OCI-LY7 (cell line): Measurements from ENCODE around the gene ITGB8. TPM values are rescaled to one million over a fixed set of nuclear protein-coding genes. Genes with fewer than 3 reads are reported as not detected.

ENCODE experiments used
- BruUV-seq: library from RNA; stranded (reverse); fragments of 400-500 nt; replicated peaks from 2 replicates; lab custom pipeline; 2021; lab: Mats Ljungman, UMichigan
- CTCF ChIA-PET: fragments of 300-600 bp; sonication (Branson Sonifier 250); formaldehyde crosslinking; loops from one replicate; lab custom pipeline; 2022; ENCODE audit warnings: antibody characterized with exemption; ENCODE audit not compliant: unreplicated experiment; lab: Charles Lee
- POLR2A ChIA-PET: fragments of 300-600 bp; sonication (Branson Sonifier 250); formaldehyde crosslinking; loops from one replicate; lab custom pipeline; 2022; ENCODE audit warnings: antibody characterized with exemption; lab: Charles Lee
- DNase-seq: peaks from one replicate; pipeline ENCODE4 v3.0.0-alpha.2; 2015; ENCODE audit warnings: low spot score
- H2AFZ ChIP-seq: fragments of 200-600 bp; sonication (generic), shearing (Covaris generic); 2 replicates; pipeline ENCODE4 v1.6.1; 2014; ENCODE audit warnings: mild to moderate bottlenecking, antibody characterized with exemption, low read length, moderate library complexity
- H3K27ac ChIP-seq: fragments of 200-600 bp; sonication (generic); 2 replicates; pipeline ENCODE4 v1.5.1; 2014; ENCODE audit warnings: mixed run types, low read depth, mild to moderate bottlenecking, moderate library complexity, low read length, inconsistent platforms; ENCODE audit not compliant: poor library complexity, severe bottlenecking
- H3K36me3 ChIP-seq: fragments of 200-600 bp; sonication (generic); 2 replicates; pipeline ENCODE4 v1.6.1; 2014; ENCODE audit warnings: mild to moderate bottlenecking, antibody characterized with exemption, low read length, moderate library complexity, mixed read lengths; ENCODE audit not compliant: insufficient read depth
- H3K4me1 ChIP-seq: fragments of 200-600 bp; sonication (generic); 2 replicates; pipeline ENCODE4 v1.5.1; 2014; ENCODE audit warnings: mild to moderate bottlenecking, low read length; ENCODE audit not compliant: insufficient read depth, poor library complexity, severe bottlenecking
- H3K4me2 ChIP-seq: fragments of 200-600 bp; sonication (generic); 2 replicates; pipeline ENCODE4 v1.6.1; 2014; ENCODE audit warnings: mild to moderate bottlenecking, low read length
- H3K4me3 ChIP-seq: fragments of 200-600 bp; sonication (generic); 2 replicates; pipeline ENCODE4 v1.5.1; 2014; ENCODE audit warnings: mild to moderate bottlenecking, low read depth, low read length; ENCODE audit not compliant: poor library complexity, severe bottlenecking
- H3K79me2 ChIP-seq: fragments of 200-600 bp; sonication (generic); 2 replicates; pipeline ENCODE4 v1.6.1; 2016; ENCODE audit warnings: low read depth, mild to moderate bottlenecking, low read length, moderate library complexity, mixed read lengths; ENCODE audit not compliant: insufficient read depth
- H3K9me2 ChIP-seq: fragments of 200-600 bp; sonication (generic); 2 replicates; pipeline ENCODE4 v1.6.1; 2016; ENCODE audit warnings: mild to moderate bottlenecking, low read length, mixed read lengths; ENCODE audit not compliant: insufficient read depth
- H3K9me3 ChIP-seq: fragments of 200-600 bp; sonication (generic); 2 replicates; pipeline ENCODE4 v1.6.1; 2014; ENCODE audit warnings: mild to moderate bottlenecking, mixed run types, low read length, mixed read lengths
- H4K20me1 ChIP-seq: fragments of 200-600 bp; sonication (generic); 2 replicates; pipeline ENCODE4 v1.6.1; 2014; ENCODE audit warnings: mild to moderate bottlenecking, antibody characterized with exemption, low read length, moderate library complexity, mixed read lengths; ENCODE audit not compliant: insufficient read depth
- CTCF ChIP-seq: fragments of 200-600 bp; sonication (generic); conservative IDR thresholded peaks from 2 replicates; pipeline ENCODE4 v1.5.1; 2014; ENCODE audit warnings: mild to moderate bottlenecking, antibody characterized with exemption, low read length, moderate library complexity, mixed read lengths
- EZH2phosphoT487 ChIP-seq: fragments of 200-600 bp; sonication (generic); IDR thresholded peaks from 2 replicates; pipeline ENCODE4 v1.6.1; 2018; ENCODE audit warnings: low read depth, borderline replicate concordance, mild to moderate bottlenecking, mixed run types, antibody characterized with exemption, low read length, moderate library complexity, mixed read lengths
- intact Hi-C: fragments of 100-400 bp; cut with micrococcal nuclease; formaldehyde crosslinking; loops from one replicate; pipeline ENCODE4 v1.10.0; 2022; ENCODE audit not compliant: unreplicated experiment
- total RNA-seq, 2 experiments: library from RNA; depleted of rRNA in 1 of 2; stranded (reverse); fragments of >200 nt in 1 of 2; shearing (Covaris generic) in 1 of 2; gene quantifications; 2 replicates each; pipeline ENCODE4 v1.2.3, GENCODE V29; 2014 to 2022

The ITGB8 gene
- total RNA-seq, 2 experiments from 2014 or later, result not detected

- H3K36me3 ChIP-seq, result no peaks in the 10 kb centered on the region
- H4K20me1 ChIP-seq, result no peaks in the 10 kb centered on the region; the same call in 1 of the 2 replicates
- H3K4me1 ChIP-seq, result no peaks in the 10 kb centered on the region
- no peak overlapping the region for H3K4me3 ChIP-seq
- intact Hi-C loops, result no loop called here
- no TSS peak for BruUV-seq
- no peak overlapping the region for H3K4me2 ChIP-seq
- ChIA-PET POLR2A (no interaction called here), CTCF (no interaction called here)
- no peaks in the 10 kb centered on the region for H3K79me2 ChIP-seq
- TF ChIP-seq EZH2phosphoT487 (no peak), CTCF (no peak)
- H3K9me3 ChIP-seq, result no peaks in the 10 kb centered on the region
- no peak overlapping the region for H3K27ac ChIP-seq
- no peak for DNase-seq
- no peak overlapping the region for H2AFZ ChIP-seq
- H3K9me2 ChIP-seq, result no peaks in the 10 kb centered on the region
Measured at GRCh38 chr7:20284003-20284770, 46.5 kb upstream of the ITGB8 start.

GRCh38 chr7:20284771-20285143, 45.9 kb upstream of the ITGB8 start:
- CTCF ChIA-PET, result no interaction called here
- Histone ChIP-seq H2AFZ (no peak overlapping the region), H3K9me3 (no peaks in the 10 kb centered on the region), H3K4me2 (no peak overlapping the region), H3K79me2 (no peaks in the 10 kb centered on the region), H3K27ac (no peak overlapping the region), H3K4me1 (no peaks in the 10 kb centered on the region), H3K36me3 (no peaks in the 10 kb centered on the region), H3K9me2 (no peaks in the 10 kb centered on the region), H4K20me1 (no peaks in the 10 kb centered on the region; the same call in 1 of the 2 replicates), H3K4me3 (no peak overlapping the region)
- BruUV-seq, result no TSS peak
- no peak for DNase-seq
- intact Hi-C loops, result no loop called here
- no peak for TF ChIP-seq CTCF
- no peak for TF ChIP-seq EZH2phosphoT487
- POLR2A ChIA-PET, result no interaction called here

GRCh38 chr7:20287317-20287716, 43.4 kb upstream of the ITGB8 start:
- Histone ChIP-seq H3K4me2 (no peak overlapping the region), H3K9me2 (no peaks in the 10 kb centered on the region), H3K4me1 (no peaks in the 10 kb centered on the region), H3K79me2 (no peaks in the 10 kb centered on the region), H3K4me3 (no peak overlapping the region), H4K20me1 (no peaks in the 10 kb centered on the region), H3K9me3 (no peaks in the 10 kb centered on the region), H3K27ac (no peak overlapping the region), H3K36me3 (no peaks in the 10 kb centered on the region), H2AFZ (no peak overlapping the region)
- DNase-seq, result no peak
- ChIA-PET POLR2A (no interaction called here), CTCF (no interaction called here)
- BruUV-seq, result no TSS peak
- TF ChIP-seq CTCF (no peak), EZH2phosphoT487 (no peak)
- intact Hi-C loops, result no loop called here
